ENCODE results near the gene TPPP2. TPM values are rescaled to one million over a fixed set of nuclear protein-coding genes. Genes with fewer than 3 reads are reported as not detected.

The TPPP2 gene
- total and polyA plus RNA-seq, 2 donors (not counting 1 experiment from before 2014, with no cell fraction given): not detected

DNA sequence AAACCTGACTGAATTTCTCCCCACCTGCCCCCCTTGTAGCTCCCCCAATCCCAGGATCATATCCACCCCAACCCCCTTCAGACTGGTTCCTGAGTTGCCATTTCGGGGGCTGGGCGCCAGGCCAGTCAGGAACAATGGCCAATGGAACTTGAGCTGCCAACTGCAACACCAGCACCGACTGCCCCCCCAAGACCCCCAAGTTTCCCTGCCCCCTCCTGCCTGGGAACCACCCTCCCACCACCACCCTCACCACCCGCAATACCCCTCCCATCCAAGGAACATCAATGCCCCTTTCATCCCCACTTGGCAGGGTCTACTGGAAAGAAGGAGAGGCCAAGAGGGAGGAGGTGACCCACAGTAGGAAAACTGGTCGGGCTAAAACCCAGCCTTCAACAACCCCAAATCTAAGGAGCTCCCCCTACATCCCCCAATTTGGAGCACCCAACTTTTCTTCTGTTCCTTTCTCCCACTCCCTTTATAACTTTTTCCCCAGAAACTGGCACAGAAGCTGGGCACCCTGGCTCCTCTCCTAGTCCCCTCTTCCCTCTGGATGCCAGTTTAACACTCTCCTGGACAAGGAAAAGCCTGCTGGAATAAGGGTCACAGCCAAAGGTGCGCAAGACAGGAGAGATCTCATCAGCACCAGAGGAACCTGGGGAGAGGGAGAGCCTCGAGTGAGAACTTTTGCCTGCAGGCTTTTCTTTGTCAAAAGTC is 3.6 kb upstream of the TPPP2 start:
- no peaks in the 10 kb centered on the region for H3K9me3 ChIP-seq (ENCODE audit: control insufficient read depth, insufficient read depth, low read depth, low read length)
- H3K27ac ChIP-seq (ENCODE audit: insufficient read depth, low read length): no peak overlapping the region
- no peaks in the 10 kb centered on the region for H3K4me1 ChIP-seq (ENCODE audit: control insufficient read depth, extremely low read depth, insufficient read depth, low read length)
- H3K9ac ChIP-seq (ENCODE audit: insufficient read depth, low read length): no peak overlapping the region
- TF ChIP-seq, protein P1, sequence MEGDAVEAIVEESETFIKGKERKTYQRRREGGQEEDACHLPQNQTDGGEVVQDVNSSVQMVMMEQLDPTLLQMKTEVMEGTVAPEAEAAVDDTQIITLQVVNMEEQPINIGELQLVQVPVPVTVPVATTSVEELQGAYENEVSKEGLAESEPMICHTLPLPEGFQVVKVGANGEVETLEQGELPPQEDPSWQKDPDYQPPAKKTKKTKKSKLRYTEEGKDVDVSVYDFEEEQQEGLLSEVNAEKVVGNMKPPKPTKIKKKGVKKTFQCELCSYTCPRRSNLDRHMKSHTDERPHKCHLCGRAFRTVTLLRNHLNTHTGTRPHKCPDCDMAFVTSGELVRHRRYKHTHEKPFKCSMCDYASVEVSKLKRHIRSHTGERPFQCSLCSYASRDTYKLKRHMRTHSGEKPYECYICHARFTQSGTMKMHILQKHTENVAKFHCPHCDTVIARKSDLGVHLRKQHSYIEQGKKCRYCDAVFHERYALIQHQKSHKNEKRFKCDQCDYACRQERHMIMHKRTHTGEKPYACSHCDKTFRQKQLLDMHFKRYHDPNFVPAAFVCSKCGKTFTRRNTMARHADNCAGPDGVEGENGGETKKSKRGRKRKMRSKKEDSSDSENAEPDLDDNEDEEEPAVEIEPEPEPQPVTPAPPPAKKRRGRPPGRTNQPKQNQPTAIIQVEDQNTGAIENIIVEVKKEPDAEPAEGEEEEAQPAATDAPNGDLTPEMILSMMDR (conservative IDR thresholded peaks at IDR 0.05 in 1 of 2, IDR thresholded peaks at IDR 0.05 in 1 of 2; ENCODE audit: low read depth in 1 of 2, low read length in 2 of 2): no peak
- no peak for TF ChIP-seq EZH2 (IDR thresholded peaks at IDR 0.05; ENCODE audit: low read length, missing control alignments)
- no peak overlapping the region for H2AFZ ChIP-seq (ENCODE audit: low read length)
- H3K79me2 ChIP-seq (ENCODE audit: control insufficient read depth, insufficient read depth, low read length): no peaks in the 10 kb centered on the region
- no peak overlapping the region for H3K4me3 ChIP-seq (replicated peaks in 1 of 4; ENCODE audit: control extremely low read depth in 1 of 4, insufficient read depth in 1 of 4, low read depth in 3 of 4, low read length in 4 of 4)
- peaks cover 59% of the 10 kb centered on the region for H3K27me3 ChIP-seq (ENCODE audit: control insufficient read depth, insufficient read depth, low read length)
- H4K20me1 ChIP-seq (ENCODE audit: control insufficient read depth, extremely low read depth, insufficient read depth, low read length): no peaks in the 10 kb centered on the region
- H3K36me3 ChIP-seq (ENCODE audit: control insufficient read depth, insufficient read depth, low read length): no peaks in the 10 kb centered on the region
- DNase-seq (ENCODE audit: low read depth in 2 of 2): no peak
- no peak overlapping the region for H3K4me2 ChIP-seq (ENCODE audit: extremely low read depth, insufficient read depth, low read length)

DNA sequence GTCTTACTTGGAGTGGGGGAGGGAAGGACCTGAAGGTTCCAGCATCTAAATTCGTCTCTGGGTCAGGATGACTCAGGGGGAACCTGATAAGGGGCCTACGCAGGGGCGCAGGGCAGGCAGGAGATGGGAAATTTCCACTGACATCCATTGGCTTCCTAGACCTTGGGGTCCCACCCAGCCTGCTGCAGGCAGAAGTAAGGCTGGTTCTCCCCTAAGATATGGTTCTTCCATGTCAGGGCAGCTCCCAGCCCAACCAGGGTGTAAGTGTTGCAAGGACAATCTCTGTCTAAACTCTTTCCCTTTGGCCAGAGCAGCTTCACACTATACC is 3.1 kb upstream of the TPPP2 start:
- Histone ChIP-seq H3K9ac (ENCODE audit: insufficient read depth, low read length) (no peak overlapping the region), H3K4me2 (ENCODE audit: extremely low read depth, insufficient read depth, low read length) (no peak overlapping the region), H3K4me3 (replicated peaks in 1 of 4; ENCODE audit: control extremely low read depth in 1 of 4, insufficient read depth in 1 of 4, low read depth in 3 of 4, low read length in 4 of 4) (no peak overlapping the region), H3K9me3 (ENCODE audit: control insufficient read depth, insufficient read depth, low read depth, low read length) (no peaks in the 10 kb centered on the region), H3K27ac (ENCODE audit: insufficient read depth, low read length) (no peak overlapping the region), H3K4me1 (ENCODE audit: control insufficient read depth, extremely low read depth, insufficient read depth, low read length) (no peaks in the 10 kb centered on the region), H2AFZ (ENCODE audit: low read length) (no peak overlapping the region), H3K36me3 (ENCODE audit: control insufficient read depth, insufficient read depth, low read length) (no peaks in the 10 kb centered on the region), H3K27me3 (ENCODE audit: control insufficient read depth, insufficient read depth, low read length) (peaks cover 56% of the 10 kb centered on the region), H4K20me1 (ENCODE audit: control insufficient read depth, extremely low read depth, insufficient read depth, low read length) (no peaks in the 10 kb centered on the region), H3K79me2 (ENCODE audit: control insufficient read depth, insufficient read depth, low read length) (no peaks in the 10 kb centered on the region)
- TF ChIP-seq EZH2 (IDR thresholded peaks at IDR 0.05; ENCODE audit: low read length, missing control alignments): no peak
- TF ChIP-seq, protein P1 (conservative IDR thresholded peaks at IDR 0.05 in 1 of 2, IDR thresholded peaks at IDR 0.05 in 1 of 2; ENCODE audit: low read depth in 1 of 2, low read length in 2 of 2): no peak
- DNase-seq (ENCODE audit: low read depth in 2 of 2): no peak

DNA sequence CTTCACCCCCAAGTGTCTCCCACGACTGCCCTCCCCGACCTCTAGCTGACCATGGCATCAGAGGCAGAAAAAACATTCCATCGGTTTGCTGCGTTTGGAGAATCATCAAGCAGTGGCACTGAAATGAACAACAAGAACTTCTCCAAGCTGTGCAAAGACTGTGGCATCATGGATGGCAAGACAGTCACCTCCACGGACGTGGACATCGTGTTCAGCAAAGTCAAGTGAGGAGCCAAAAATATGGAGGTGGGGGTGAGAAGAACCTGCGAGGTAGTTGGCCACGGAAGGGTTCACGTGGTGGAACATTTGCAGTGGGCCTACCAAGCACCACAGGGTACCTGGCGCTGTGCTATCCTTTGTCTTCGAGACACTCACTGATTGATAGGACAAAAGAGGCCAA is 514 bp downstream of the TPPP2 start:
- Histone ChIP-seq H2AFZ (ENCODE audit: low read length) (no peak overlapping the region), H3K4me3 (replicated peaks in 1 of 4; ENCODE audit: control extremely low read depth in 1 of 4, insufficient read depth in 1 of 4, low read depth in 3 of 4, low read length in 4 of 4) (no peak overlapping the region), H3K4me1 (ENCODE audit: control insufficient read depth, extremely low read depth, insufficient read depth, low read length) (no peaks in the 10 kb centered on the region), H3K9me3 (ENCODE audit: control insufficient read depth, insufficient read depth, low read depth, low read length) (no peaks in the 10 kb centered on the region), H3K9ac (ENCODE audit: insufficient read depth, low read length) (no peak overlapping the region), H3K36me3 (ENCODE audit: control insufficient read depth, insufficient read depth, low read length) (no peaks in the 10 kb centered on the region), H3K79me2 (ENCODE audit: control insufficient read depth, insufficient read depth, low read length) (no peaks in the 10 kb centered on the region), H4K20me1 (ENCODE audit: control insufficient read depth, extremely low read depth, insufficient read depth, low read length) (no peaks in the 10 kb centered on the region), H3K27ac (ENCODE audit: insufficient read depth, low read length) (no peak overlapping the region), H3K4me2 (ENCODE audit: extremely low read depth, insufficient read depth, low read length) (no peak overlapping the region), H3K27me3 (ENCODE audit: control insufficient read depth, insufficient read depth, low read length) (peaks cover 35% of the 10 kb centered on the region)
- no peak for DNase-seq (ENCODE audit: low read depth in 2 of 2)
- TF ChIP-seq EZH2 (IDR thresholded peaks at IDR 0.05; ENCODE audit: low read length, missing control alignments): no peak
- TF ChIP-seq, protein P1 (conservative IDR thresholded peaks at IDR 0.05 in 1 of 2, IDR thresholded peaks at IDR 0.05 in 1 of 2; ENCODE audit: low read depth in 1 of 2, low read length in 2 of 2): no peak

All from fibroblast of lung (primary cell).